ENCODE results near the gene FRYL.

DNA sequence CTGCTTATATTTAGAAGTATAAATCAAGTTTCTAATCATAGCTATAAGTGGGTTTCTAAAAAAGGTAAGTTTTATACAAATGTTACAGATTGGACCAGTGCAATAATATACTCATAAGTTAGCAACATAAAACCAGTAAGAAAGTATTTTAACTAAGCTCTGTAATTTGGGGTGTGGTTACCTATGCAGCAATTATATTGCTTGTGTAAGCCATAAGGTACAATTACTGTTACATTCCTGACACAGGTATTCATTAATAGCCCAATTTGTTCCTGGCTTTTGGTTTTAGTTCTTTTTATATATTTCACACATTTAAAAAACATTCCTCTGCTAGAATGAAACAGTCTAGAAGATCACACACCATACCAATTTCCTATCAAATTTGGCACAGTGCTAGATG is 115.1 kb downstream of the FRYL start:
- TF ChIP-seq, protein P1, sequence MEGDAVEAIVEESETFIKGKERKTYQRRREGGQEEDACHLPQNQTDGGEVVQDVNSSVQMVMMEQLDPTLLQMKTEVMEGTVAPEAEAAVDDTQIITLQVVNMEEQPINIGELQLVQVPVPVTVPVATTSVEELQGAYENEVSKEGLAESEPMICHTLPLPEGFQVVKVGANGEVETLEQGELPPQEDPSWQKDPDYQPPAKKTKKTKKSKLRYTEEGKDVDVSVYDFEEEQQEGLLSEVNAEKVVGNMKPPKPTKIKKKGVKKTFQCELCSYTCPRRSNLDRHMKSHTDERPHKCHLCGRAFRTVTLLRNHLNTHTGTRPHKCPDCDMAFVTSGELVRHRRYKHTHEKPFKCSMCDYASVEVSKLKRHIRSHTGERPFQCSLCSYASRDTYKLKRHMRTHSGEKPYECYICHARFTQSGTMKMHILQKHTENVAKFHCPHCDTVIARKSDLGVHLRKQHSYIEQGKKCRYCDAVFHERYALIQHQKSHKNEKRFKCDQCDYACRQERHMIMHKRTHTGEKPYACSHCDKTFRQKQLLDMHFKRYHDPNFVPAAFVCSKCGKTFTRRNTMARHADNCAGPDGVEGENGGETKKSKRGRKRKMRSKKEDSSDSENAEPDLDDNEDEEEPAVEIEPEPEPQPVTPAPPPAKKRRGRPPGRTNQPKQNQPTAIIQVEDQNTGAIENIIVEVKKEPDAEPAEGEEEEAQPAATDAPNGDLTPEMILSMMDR (IDR thresholded peaks at IDR 0.05), result no peak
- no peak for TF ChIP-seq POLR2A (IDR thresholded peaks at IDR 0.05)
